IPS-18a (cell line): ENCODE data around the gene IQGAP1.

Experiments
- H3K27ac ChIP-seq: one replicate; pipeline ENCODE4 v1.5.1; 2013; ENCODE audit warnings: low read length
- H3K27me3 ChIP-seq: one replicate; pipeline ENCODE4 v1.6.1; 2013; ENCODE audit warnings: mild to moderate bottlenecking, low read length; ENCODE audit not compliant: control insufficient read depth, insufficient read depth
- H3K36me3 ChIP-seq: one replicate; pipeline ENCODE4 v1.6.1; 2013; ENCODE audit warnings: low read depth, low read length; ENCODE audit not compliant: control insufficient read depth
- H3K4me1 ChIP-seq: one replicate; pipeline ENCODE4 v1.6.1; 2013; ENCODE audit warnings: low read depth, low read length; ENCODE audit not compliant: control insufficient read depth
- H3K4me3 ChIP-seq: one replicate; pipeline ENCODE4 v1.5.1; 2013; ENCODE audit warnings: low read length
- H3K9ac ChIP-seq: one replicate; pipeline ENCODE4 v1.6.1; 2013; ENCODE audit warnings: mild to moderate bottlenecking, low read length, moderate library complexity
- H3K9me3 ChIP-seq: one replicate; pipeline ENCODE4 v1.6.1; 2013; ENCODE audit warnings: low read depth, low read length; ENCODE audit not compliant: control insufficient read depth

IQGAP1 gene

DNA sequence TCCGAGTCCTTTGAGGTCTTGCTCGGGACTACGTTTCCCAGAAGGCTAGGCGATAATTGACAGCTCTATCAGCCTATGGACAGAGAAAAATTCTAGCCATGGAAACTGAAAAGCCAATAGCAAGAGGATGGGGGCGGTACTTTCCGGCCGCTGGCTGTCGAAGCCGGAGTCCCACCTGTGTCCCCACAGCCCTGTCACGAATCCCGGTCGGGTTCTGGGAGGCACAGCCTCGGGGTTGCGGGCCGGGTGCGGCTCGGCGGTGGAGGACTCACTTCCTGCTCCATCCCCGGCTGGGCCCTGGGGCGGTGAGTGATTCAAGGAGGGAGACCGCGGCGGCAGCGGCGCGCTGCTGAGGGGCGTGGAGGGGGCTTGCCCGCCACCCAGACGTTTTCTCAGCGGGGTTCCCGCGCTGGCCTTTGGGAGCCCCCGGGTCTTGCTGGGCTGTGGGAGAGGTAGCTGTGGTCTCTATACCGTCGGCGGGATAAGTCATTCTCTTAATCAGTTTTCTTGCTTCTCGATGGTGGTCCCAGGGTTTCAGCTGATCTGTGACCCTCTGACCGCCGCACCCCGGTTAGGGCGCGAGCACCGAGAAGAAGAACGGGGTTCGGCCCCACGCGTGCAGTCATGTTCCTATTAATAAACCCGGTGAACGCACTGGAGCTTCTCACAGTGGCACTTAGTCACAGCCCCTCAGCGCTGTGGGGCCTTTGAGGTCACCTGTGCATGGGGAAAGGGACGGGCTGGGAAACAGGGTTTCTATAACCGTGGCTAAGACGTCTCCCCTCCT is 35.7 kb upstream of the IQGAP1 start, which contains the start of gene ZNF774:
Gene ZNF774 (plus strand): TSS at position 178 of the 787 bp plus-strand sequence. CDS start 2,377 bp downstream, outside the sequence.
- Histone ChIP-seq H3K36me3 (no peaks in the 10 kb centered on the region), H3K9me3 (no peaks in the 10 kb centered on the region), H3K27me3 (peaks cover 11% of the 10 kb centered on the region), H3K4me3 (peak within 1 kb of the TSS; percentile 87), H3K9ac (peak within 1 kb of the TSS; percentile 40), H3K4me1 (peaks cover 4% of the 10 kb centered on the region), H3K27ac (no peak within 1 kb of the TSS)

DNA sequence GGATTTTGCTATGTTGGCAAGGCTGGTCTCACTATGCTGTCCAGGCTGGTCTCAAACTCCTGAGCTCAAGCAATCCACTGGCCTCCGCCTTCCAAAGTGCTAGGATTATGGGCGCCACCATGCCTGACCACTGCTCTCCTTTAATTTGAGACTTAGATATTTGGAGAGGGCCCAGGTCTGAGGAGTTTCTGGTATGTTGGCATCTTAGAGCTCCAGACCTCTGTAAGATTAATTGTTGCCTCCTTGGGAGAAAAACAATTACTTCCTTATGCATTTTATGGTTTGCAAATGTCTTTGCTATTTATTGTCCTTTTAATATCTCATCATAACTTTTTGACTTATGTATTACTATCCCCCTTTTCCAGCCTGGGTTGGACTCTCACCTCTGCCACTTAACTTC is 33.1 kb upstream of the IQGAP1 start:
- H3K27me3 ChIP-seq = peaks cover 11% of the 10 kb centered on the region
- H3K4me3 ChIP-seq = no peak overlapping the region
- H3K36me3 ChIP-seq = no peaks in the 10 kb centered on the region
- peaks cover 4% of the 10 kb centered on the region for H3K4me1 ChIP-seq
- H3K27ac ChIP-seq = no peak overlapping the region
- no peaks in the 10 kb centered on the region for H3K9me3 ChIP-seq
- H3K9ac ChIP-seq = no peak overlapping the region

DNA sequence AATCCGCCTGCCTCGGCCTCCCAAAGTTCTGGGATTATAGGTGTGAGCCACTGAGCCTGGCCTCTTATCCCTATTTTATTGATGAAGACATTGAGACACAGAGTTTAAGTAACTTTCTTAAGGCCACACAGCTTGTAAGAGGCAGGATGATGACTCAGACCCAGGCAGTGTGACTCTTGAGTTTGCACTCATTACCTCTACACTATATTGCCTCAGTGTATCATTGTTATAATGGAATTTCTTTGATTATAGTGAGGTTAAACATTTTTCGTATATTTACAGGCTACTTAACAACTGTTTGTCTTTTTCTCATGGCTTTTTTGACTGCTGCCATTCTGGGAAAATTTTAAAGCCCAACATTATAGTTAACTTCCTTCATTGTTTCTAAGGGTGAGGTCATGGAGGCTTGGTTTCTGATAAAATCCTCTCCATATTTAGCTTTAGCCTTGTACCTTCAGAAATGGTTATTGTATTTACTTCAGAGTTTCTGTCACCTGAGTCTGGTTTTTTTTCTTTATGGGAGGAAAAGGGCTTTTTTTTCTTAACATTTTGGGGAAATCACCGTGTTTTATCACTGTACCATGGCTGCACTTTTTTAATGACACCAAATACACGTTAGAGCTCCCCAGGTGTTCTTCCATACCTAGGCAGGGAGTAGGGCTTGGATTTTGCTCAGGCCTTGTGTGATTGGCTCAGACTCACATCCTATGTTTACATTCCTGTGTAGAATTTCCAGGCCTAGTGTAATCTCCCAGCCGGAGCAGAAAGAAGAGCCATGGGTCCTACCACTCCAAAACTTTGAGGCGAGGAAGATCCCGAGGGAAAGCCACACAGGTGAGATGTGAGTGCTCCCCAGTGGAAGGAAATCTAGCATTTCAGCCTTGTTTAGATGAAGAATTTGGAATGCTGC is 29.7 kb upstream of the IQGAP1 start:
- Histone ChIP-seq H3K9ac (no peak overlapping the region), H3K27ac (no peak overlapping the region), H3K36me3 (no peaks in the 10 kb centered on the region), H3K4me1 (no peaks in the 10 kb centered on the region), H3K27me3 (no peaks in the 10 kb centered on the region), H3K9me3 (no peaks in the 10 kb centered on the region), H3K4me3 (no peak overlapping the region)

DNA sequence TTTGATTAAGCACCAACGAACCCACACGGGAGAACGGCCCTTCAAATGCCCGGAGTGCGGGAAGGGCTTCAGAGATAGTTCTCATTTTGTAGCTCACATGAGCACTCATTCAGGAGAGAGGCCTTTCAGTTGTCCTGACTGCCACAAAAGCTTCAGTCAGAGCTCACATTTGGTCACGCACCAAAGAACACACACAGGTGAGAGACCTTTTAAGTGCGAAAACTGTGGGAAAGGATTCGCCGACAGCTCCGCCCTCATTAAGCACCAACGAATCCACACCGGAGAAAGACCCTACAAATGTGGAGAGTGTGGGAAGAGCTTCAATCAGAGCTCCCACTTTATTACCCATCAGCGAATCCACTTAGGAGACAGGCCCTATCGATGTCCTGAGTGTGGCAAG is 27.3 kb upstream of the IQGAP1 start:
- Histone ChIP-seq H3K4me1 (no peaks in the 10 kb centered on the region), H3K9me3 (no peaks in the 10 kb centered on the region), H3K27me3 (no peaks in the 10 kb centered on the region), H3K27ac (no peak overlapping the region), H3K4me3 (no peak overlapping the region), H3K36me3 (no peaks in the 10 kb centered on the region), H3K9ac (no peak overlapping the region)

DNA sequence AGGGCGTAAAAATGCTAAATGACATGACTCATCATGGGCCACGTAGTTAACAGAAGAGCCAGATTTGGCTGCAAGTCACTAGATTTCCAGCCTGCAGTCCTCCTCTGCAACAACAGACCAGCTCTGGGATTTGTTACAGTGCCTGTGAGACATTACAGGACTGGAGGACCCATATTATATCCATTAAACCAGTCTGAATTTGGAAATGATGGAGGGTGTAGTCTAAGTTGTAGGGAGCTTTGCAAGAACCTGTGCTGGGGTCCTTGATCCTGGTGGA is 25.2 kb upstream of the IQGAP1 start:
- no peaks in the 10 kb centered on the region for H3K27me3 ChIP-seq
- H3K4me3 ChIP-seq = no peak overlapping the region
- H3K36me3 ChIP-seq = no peaks in the 10 kb centered on the region
- no peaks in the 10 kb centered on the region for H3K9me3 ChIP-seq
- H3K4me1 ChIP-seq = no peaks in the 10 kb centered on the region
- H3K27ac ChIP-seq = no peak overlapping the region
- no peak overlapping the region for H3K9ac ChIP-seq

DNA sequence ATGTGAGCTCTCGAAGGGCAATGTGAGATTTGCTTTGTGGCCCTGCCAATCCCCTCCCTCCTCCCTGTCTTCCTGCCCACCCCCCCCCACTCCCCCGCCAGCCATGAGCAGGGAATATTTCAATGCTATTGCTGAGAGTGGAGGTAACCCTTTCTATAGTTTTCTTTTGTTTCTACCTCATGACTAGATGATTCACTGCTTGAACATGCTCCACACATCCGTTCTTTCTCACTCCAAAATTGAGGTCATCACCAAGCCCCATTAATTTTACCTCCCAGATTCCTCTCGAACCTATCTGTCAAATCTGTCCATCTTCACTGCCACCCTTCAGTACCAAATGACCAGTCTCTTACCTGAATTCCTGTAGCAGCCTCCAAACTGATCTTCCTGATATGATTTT is 23.8 kb upstream of the IQGAP1 start:
- Histone ChIP-seq H3K4me1 (no peaks in the 10 kb centered on the region), H3K4me3 (no peak overlapping the region), H3K27me3 (no peaks in the 10 kb centered on the region), H3K9ac (no peak overlapping the region), H3K36me3 (no peaks in the 10 kb centered on the region), H3K9me3 (no peaks in the 10 kb centered on the region), H3K27ac (no peak overlapping the region)

DNA sequence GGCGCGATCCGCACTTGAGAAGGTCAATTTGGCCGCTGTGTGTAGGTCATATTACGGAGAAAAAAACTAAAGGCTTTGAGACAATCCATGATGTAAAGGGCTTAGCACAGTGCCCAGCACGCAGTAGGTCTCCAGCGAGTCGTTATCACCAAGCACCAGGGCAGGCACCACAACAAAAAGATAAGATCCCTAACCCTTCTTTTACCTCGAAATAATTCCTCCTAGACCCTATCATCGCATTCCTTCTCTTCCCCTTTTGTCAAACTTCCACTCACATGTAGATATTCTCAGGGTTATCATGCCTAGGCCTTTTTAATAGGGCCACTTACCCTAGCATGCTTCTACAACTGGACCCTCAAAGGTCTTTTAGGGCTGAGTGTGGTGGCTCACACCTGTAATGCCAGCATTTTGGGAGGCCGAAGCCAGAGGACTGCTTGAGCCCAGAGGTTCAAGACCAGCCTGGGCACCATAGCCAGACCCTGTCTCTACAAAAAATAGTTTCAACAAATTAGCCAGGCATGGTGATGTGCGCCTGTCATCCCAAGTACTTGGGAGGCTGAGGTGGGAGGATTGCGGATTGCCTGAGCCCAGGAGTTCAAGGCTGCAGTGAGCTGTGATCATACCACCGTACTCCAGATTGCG is 22.5 kb upstream of the IQGAP1 start:
- no peaks in the 10 kb centered on the region for H3K36me3 ChIP-seq
- H3K27me3 ChIP-seq = no peaks in the 10 kb centered on the region
- H3K9ac ChIP-seq = no peak overlapping the region
- H3K4me3 ChIP-seq = no peak overlapping the region
- no peaks in the 10 kb centered on the region for H3K9me3 ChIP-seq
- no peaks in the 10 kb centered on the region for H3K4me1 ChIP-seq
- no peak overlapping the region for H3K27ac ChIP-seq

DNA sequence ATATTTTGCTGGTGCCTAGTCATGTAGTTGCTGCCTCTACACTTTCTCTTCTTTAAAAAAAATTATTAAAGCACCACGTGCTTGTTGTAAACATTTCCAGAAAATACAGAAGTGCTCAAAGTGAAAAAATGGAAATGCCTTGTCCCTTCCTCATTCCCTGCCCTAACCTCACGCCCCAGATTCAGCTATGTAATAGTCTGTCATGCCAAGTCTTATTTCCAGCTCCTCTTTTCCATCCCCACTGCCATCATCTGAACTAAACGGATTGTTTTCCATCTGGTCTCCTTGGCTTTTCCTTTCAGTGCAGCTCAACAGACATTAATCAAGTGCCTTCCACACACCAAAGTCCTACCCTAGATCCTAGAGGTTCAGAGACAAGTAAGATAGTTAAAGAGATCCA is 20.5 kb upstream of the IQGAP1 start:
- Histone ChIP-seq H3K4me1 (no peaks in the 10 kb centered on the region), H3K9me3 (no peaks in the 10 kb centered on the region), H3K4me3 (no peak overlapping the region), H3K9ac (no peak overlapping the region), H3K27me3 (no peaks in the 10 kb centered on the region), H3K36me3 (no peaks in the 10 kb centered on the region), H3K27ac (no peak overlapping the region)

DNA sequence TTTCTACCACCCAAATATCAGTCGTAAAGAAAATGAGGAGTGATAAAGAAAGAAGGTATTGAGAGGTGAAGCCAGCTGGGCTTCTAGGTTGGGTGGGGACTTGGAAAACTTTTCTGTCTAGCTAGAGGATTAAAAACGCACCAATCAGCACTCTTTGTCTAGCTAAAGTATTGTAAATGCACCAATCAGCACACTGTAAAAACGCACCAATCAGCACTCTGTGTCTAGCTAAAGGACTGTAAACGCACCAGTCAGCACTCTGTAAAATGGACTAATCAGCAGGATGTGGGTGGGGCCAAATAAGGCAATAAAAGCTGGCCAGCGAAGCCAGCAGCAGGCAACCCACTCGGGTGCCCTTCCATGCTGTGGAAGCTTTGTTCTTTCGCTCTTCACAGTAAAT is 13.0 kb upstream of the IQGAP1 start:
- H3K9me3 ChIP-seq = peaks cover 7% of the 10 kb centered on the region
- no peak overlapping the region for H3K4me3 ChIP-seq
- H3K27me3 ChIP-seq = no peaks in the 10 kb centered on the region
- H3K27ac ChIP-seq = no peak overlapping the region
- H3K36me3 ChIP-seq = no peaks in the 10 kb centered on the region
- no peak overlapping the region for H3K9ac ChIP-seq
- no peaks in the 10 kb centered on the region for H3K4me1 ChIP-seq

DNA sequence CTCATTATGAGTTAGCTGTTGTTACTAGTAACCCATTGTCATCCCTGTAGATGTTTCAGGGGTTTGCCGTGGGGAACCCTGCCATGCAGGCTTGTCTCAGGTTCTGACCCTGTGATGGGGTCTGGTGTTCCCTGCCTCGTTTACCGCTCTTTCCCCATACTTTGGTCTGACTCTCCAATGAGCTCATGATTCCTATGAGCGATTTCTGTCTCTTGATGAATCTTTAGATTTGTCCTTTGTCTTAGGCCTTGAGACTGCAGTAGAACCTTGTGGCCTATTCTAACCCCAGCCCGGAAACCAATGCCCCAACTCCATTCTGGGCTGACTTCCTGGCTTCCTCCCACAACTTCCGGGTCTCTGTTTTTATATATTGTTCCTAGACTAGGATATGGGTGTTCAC is 11.3 kb upstream of the IQGAP1 start:
- no peaks in the 10 kb centered on the region for H3K4me1 ChIP-seq
- peaks cover 7% of the 10 kb centered on the region for H3K9me3 ChIP-seq
- H3K9ac ChIP-seq = no peak overlapping the region
- H3K36me3 ChIP-seq = no peaks in the 10 kb centered on the region
- no peak overlapping the region for H3K4me3 ChIP-seq
- no peaks in the 10 kb centered on the region for H3K27me3 ChIP-seq
- H3K27ac ChIP-seq = no peak overlapping the region

DNA sequence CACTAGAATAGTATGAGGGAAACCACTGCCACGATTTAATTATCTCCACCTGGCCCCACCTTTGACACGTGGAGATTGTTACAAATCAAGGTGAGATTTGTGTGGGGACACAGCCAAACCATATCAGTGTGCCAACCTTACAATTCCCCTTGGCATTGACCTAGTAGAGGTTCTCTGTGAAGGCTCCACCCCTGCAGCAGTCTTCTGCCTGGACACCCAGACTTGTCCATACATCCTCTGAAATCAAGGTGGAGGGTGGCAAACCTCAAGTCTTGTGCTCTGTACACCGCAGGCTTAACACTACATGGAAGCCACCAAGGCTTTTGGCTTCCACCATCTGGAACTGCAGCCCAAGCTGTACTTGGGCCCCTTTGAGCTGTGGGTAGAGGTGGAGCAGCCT is 8.8 kb upstream of the IQGAP1 start:
- Histone ChIP-seq H3K9ac (no peak overlapping the region), H3K9me3 (peaks cover 7% of the 10 kb centered on the region), H3K4me3 (no peak overlapping the region), H3K36me3 (no peaks in the 10 kb centered on the region), H3K27ac (no peak overlapping the region), H3K27me3 (no peaks in the 10 kb centered on the region), H3K4me1 (no peaks in the 10 kb centered on the region)
